RWPE1 (cell line): ENCODE measurements around the gene PHKB.

Source experiments
- CTCF ChIA-PET: fragments of 350-600 bp; sonication (Branson Sonifier 250); formaldehyde crosslinking; extraction: SDS; loops from one replicate; lab custom pipeline; 2021; lab: Yijun Ruan, JAX
- POLR2A ChIA-PET: fragments of 400-600 bp; formaldehyde crosslinking; extraction: SDS; loops from one replicate; lab custom pipeline; 2020; ENCODE audit warnings: antibody characterized with exemption; ENCODE audit not compliant: low non-redundant PET; lab: Yijun Ruan, JAX
- DNase-seq: peaks from one replicate; pipeline ENCODE4 v3.0.0; 2012; ENCODE audit warnings: low spot score
- H3K27ac ChIP-seq: fragments of 450-650 bp; 2 replicates; pipeline ENCODE4 v1.5.1; 2017
- TF ChIP-seq, protein P1 (sequence below): fragments of 450-650 bp; conservative IDR thresholded peaks from 2 replicates; pipeline ENCODE4 v1.5.1; 2017; ENCODE audit warnings: low read depth, mild to moderate bottlenecking

Gene PHKB

DNA sequence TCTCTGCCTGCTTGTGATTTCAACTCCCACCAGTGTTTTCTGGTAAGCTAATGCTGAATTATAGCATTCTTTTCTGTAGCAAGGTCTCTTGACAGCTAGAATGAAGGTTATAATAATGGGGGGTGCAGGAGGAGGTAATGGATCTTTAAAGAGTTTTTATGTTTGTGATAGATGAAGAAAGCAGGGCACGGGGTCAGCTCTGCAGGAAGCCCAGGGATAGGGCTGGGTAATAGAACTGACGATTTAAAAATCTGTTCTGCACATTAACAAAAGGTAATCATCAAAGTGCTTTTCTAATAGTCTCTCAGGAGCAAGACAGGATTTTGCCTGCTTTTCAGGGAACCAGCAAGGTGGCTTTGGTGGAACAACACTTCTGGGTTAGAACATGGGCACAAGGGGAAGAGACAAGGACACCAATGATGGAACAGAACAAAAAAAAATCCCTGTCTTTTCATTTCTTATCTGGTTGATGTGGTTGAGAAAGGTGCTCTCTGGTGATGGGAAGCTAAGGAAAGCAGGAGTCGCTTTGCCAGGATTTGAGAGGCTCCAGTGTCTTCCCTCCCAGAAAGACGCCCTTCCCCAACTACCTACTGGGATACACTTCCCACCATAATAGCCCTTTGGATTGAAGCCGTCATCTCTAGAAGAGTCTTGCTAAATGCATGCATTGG lies 263.1 kb downstream of the PHKB start:
- POLR2A ChIA-PET, result no interaction called here
- CTCF ChIA-PET, result interaction anchor here (0.6 kb wide), 2 partner anchors 139 to 358 kb away, joined by 3 to 4 read pairs; no protein-coding TSS in a partner anchor
- DNase-seq, result no peak
- TF ChIP-seq, protein P1, sequence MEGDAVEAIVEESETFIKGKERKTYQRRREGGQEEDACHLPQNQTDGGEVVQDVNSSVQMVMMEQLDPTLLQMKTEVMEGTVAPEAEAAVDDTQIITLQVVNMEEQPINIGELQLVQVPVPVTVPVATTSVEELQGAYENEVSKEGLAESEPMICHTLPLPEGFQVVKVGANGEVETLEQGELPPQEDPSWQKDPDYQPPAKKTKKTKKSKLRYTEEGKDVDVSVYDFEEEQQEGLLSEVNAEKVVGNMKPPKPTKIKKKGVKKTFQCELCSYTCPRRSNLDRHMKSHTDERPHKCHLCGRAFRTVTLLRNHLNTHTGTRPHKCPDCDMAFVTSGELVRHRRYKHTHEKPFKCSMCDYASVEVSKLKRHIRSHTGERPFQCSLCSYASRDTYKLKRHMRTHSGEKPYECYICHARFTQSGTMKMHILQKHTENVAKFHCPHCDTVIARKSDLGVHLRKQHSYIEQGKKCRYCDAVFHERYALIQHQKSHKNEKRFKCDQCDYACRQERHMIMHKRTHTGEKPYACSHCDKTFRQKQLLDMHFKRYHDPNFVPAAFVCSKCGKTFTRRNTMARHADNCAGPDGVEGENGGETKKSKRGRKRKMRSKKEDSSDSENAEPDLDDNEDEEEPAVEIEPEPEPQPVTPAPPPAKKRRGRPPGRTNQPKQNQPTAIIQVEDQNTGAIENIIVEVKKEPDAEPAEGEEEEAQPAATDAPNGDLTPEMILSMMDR, result no peak
- H3K27ac ChIP-seq, result no peak overlapping the region

DNA sequence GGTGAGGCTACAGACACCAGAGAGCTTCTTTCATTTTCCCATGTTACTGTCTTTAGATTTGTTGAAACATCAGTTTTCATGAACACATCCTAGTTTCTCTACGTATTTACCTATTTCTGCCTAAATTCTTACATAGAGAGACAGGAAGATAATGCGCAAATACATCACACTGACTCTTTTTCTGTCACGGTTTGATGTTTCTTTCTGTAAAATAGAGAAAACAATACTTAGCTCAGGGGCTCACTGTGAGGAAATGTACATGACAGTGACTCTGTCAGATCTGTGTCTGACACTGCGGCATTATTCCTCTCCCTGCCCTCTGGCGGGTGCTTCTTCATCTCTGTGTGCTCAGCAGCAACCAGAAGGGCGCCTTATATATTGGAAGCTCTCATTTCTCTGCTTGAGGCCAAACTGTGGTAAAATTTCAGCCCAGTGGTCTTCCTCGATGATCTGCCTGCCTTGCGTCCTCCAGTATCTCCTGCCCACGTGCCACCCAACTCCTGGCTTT lies 264.1 kb downstream of the PHKB start:
- ChIA-PET CTCF (interaction anchor here (0.6 kb wide), 1 partner anchor 140 kb away, joined by 3 read pairs; no protein-coding TSS in a partner anchor), POLR2A (no interaction called here)
- H3K27ac ChIP-seq, result no peak overlapping the region
- TF ChIP-seq, protein P1, result no peak
- DNase-seq, result no peak

DNA sequence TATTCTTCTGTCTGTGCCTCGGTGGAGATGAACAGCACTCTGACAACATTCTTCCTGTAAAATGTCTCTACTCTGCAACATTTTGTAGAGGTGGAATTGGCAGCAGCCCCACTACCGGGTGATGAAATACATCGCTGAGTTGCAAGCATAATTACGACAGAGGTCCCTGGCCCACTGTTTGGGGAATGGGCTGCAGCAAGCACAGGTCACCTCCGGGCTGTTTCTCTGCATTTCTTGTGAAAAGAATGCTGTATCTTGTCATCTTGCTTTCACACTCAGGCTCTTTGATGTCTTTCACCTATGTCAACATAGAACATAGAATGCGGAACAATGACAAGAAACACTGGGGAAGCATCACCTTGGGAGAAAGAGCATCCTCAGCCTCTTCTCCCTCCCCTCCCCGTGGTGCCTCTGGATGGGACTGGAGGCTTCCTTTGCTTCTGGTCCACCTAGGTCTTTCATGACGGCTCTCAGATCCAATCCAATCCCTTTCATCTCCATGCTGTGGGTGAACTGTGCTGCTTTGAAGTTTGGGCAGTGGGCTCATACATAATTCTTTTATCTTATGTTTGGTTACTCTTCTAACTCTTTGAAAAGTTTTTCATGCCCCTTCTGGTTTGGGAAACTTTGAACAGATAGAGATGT lies 265.0 kb downstream of the PHKB start:
- POLR2A ChIA-PET, result no interaction called here
- no peak for DNase-seq

DNA sequence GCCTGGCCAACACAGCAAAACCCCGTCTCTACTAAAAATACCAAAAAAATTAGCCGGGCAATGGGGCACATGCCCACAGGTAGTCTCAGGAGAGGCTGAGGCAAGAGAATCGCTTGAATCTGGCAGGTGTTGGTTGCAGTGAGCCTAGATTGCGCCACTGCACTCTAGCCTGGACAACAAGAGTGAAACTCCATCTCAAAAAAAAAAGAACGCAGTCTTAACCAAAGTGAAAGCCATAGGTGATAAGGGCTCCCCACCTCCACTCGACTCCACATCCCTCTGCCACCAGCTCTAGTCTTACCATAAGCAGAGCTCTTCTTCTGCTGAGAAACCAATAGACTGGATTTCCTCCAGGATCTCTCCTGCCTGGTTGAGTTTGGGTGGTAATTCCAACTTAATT lies 266.0 kb downstream of the PHKB start:
- no peak for DNase-seq
- ChIA-PET CTCF (interaction anchor here (0.6 kb wide), 1 partner anchor 308 kb away, joined by 3 read pairs; no protein-coding TSS in a partner anchor), POLR2A (no interaction called here)
- TF ChIP-seq, protein P1, result no peak
- H3K27ac ChIP-seq, result no peak overlapping the region

More for the DNA sequence above, 265.0 kb downstream of the PHKB start:
- CTCF ChIA-PET, result no interaction called here
- TF ChIP-seq, protein P1, result no peak
- H3K27ac ChIP-seq, result no peak overlapping the region

DNA sequence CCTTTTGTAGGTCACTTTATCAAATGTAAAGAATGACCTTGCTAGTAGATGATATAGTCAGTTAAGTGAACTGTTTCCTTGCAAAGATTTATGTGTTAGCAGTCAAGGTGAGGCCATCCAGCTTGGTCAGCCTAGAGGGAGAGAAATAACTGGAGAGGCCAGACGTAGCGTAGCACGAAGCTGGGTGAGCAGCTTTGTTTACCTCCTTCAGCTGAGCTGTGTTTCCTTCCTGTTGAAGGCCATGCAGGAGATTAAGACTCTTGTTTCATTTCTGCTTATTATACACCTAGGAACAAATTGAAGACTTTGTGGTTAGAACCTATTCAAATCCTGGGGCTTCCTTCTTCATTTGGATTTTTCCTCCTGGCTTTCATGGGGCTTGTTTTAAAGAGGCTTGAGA lies 267.1 kb downstream of the PHKB start:
- DNase-seq, result no peak
- H3K27ac ChIP-seq, result no peak overlapping the region
- ChIA-PET POLR2A (no interaction called here), CTCF (no interaction called here)
- TF ChIP-seq, protein P1, result no peak

DNA sequence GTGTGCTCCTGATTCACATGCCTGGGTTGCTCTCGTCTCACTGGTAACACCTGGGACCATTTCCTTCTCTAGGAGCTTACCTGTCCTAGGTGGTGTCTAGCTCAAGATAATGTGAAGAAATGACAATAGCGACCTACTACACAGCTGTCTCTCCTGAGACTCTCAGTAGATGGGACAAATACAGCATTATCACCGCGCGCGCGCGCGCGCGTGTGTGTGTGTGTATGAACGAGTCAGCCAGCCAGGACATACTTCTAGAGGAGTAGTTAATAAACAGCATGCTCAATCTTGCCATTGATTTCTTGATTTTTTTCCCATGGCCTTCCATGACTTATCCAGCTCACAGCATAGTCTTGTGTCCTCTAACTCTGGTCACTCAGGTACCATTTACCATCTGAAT lies 268.6 kb downstream of the PHKB start:
- H3K27ac ChIP-seq, result no peak overlapping the region
- TF ChIP-seq, protein P1, result no peak
- ChIA-PET CTCF (no interaction called here), POLR2A (no interaction called here)
- no peak for DNase-seq
